A549 (cell line): ENCODE data around the gene SAPCD2. TPM values are rescaled to one million over a fixed set of nuclear protein-coding genes. Genes with fewer than 3 reads are reported as not detected.

Experiments
- ATAC-seq, 2 experiments: fragments of 200-7000 bp in 1 of 2; fragments of >200 bp in 1 of 2; cut with Nextera tagmentation in 1 of 2; cut with Tn5 transposase in 1 of 2; 3 replicates each; pipeline versions ENCODE4 v1.8.0 to v1.9.1; 2018 to 2020; ENCODE audit warnings: mild to moderate bottlenecking in 1 of 2, moderate library complexity in 1 of 2
- CTCF ChIA-PET: fragments of 300-600 bp; sonication (Branson Sonifier 250); formaldehyde crosslinking; extraction: SDS; loops from one replicate; lab custom pipeline; 2021; ENCODE audit warnings: antibody characterized with exemption, inconsistent platforms; lab: Yijun Ruan, JAX
- POLR2A ChIA-PET: fragments of 350-600 bp; formaldehyde crosslinking; extraction: SDS; loops from one replicate; lab custom pipeline; 2021; ENCODE audit warnings: antibody characterized with exemption, inconsistent platforms; lab: Yijun Ruan, JAX
- DNase-seq, 2 experiments: peaks; one replicate each; pipeline versions ENCODE4 v3.0.0 to v3.0.0-alpha.2; 2011 to 2016; ENCODE audit warnings: low read depth in 1 of 2, low spot score in 1 of 2
- FAIRE-seq: peaks from 2 replicates; lab custom pipeline; 2011; peaks lifted over from hg19 to GRCh38; lab: Jason Lieb, UNC
- H3K27ac ChIP-seq, 2 experiments: fragments of >200 bp; sonication (Bioruptor Twin); formaldehyde crosslinking; 3 replicates each; pipeline ENCODE4 v1.5.1; 2016 to 2017
- H3K4me1 ChIP-seq: fragments of >200 bp; sonication (Bioruptor Twin); formaldehyde crosslinking; 3 replicates; pipeline ENCODE4 v1.6.1; 2016
- H3K4me2 ChIP-seq: fragments of >200 bp; sonication (Bioruptor Twin); formaldehyde crosslinking; 3 replicates; pipeline ENCODE4 v1.6.1; 2016
- H3K4me3 ChIP-seq: fragments of >200 bp; sonication (Bioruptor Twin); formaldehyde crosslinking; 3 replicates; pipeline ENCODE4 v1.5.1; 2016
- H3K9me3 ChIP-seq: fragments of >200 bp; sonication (Bioruptor Twin); formaldehyde crosslinking; 3 replicates; pipeline ENCODE4 v1.6.1; 2016
- BCL3 ChIP-seq: fragments of >200 bp; sonication (Bioruptor Twin); formaldehyde crosslinking; IDR thresholded peaks from 3 replicates; pipeline ENCODE4 v1.6.1; 2016
- BHLHE40 ChIP-seq: IDR thresholded peaks from 2 replicates; pipeline ENCODE4 v1.6.1; 2012; ENCODE audit warnings: low read depth, low read length, inconsistent platforms
- CBX8 ChIP-seq: fragments of 200-600 bp; sonication (generic); IDR thresholded peaks from 2 replicates; pipeline ENCODE4 v1.6.1; 2016
- CEBPB ChIP-seq, 2 experiments: fragments of >200 bp in 1 of 2; sonication (Bioruptor Twin) in 1 of 2; formaldehyde crosslinking in 1 of 2; IDR thresholded peaks; 2 replicates each; pipeline ENCODE4 v1.6.1; 2012 to 2016
- CHD2 ChIP-seq: fragments of 150-350 bp; IDR thresholded peaks from 2 replicates; pipeline ENCODE4 v1.6.1; 2014; ENCODE audit warnings: low read length; ENCODE audit not compliant: partially characterized antibody
- CHD4 ChIP-seq: fragments of 200-600 bp; sonication (generic); IDR thresholded peaks from 2 replicates; pipeline ENCODE4 v1.6.1; 2016; ENCODE audit warnings: antibody characterized with exemption, mild to moderate bottlenecking, borderline replicate concordance
- CTCF ChIP-seq: fragments of >200 bp; sonication (Bioruptor Twin); formaldehyde crosslinking; IDR thresholded peaks from 3 replicates; pipeline ENCODE4 v1.5.1; 2016
- EHMT2 ChIP-seq: fragments of 200-600 bp; sonication (generic); IDR thresholded peaks from 2 replicates; pipeline ENCODE4 v1.6.1; 2016; ENCODE audit warnings: antibody characterized with exemption, low read depth, mild to moderate bottlenecking, moderate library complexity
- ELK1 ChIP-seq: fragments of 150-350 bp; IDR thresholded peaks from 2 replicates; pipeline ENCODE4 v1.6.1; 2014; ENCODE audit warnings: low read depth, mild to moderate bottlenecking, low read length
- FOSL2 ChIP-seq, 2 experiments: fragments of 450-650 bp in 1 of 2; fragments of >200 bp in 1 of 2; sonication (Bioruptor Twin) in 1 of 2; formaldehyde crosslinking; IDR thresholded peaks; 2 replicates each; pipeline versions ENCODE4 v1.5.0 to v1.6.1; 2016 to 2020; ENCODE audit warnings: mild to moderate bottlenecking in 1 of 2, moderate library complexity in 1 of 2
- GATA3 ChIP-seq: IDR thresholded peaks from 2 replicates; pipeline ENCODE4 v1.6.1; 2012; ENCODE audit warnings: borderline replicate concordance
- HMGXB4 ChIP-seq: fragments of 250-450 bp; sonication (Bioruptor Pico); IDR thresholded peaks from 2 replicates; pipeline ENCODE4 v1.5.0; 2021; ENCODE audit warnings: mild to moderate bottlenecking, moderate library complexity, borderline replicate concordance
- HOXB13 ChIP-seq: fragments of 250-450 bp; sonication (Bioruptor Pico); IDR thresholded peaks from 2 replicates; pipeline ENCODE4 v1.5.0; 2020; ENCODE audit warnings: low read depth, mild to moderate bottlenecking, moderate library complexity
- JUN ChIP-seq, 2 experiments: fragments of >200 bp; sonication (Bioruptor Twin); formaldehyde crosslinking; IDR thresholded peaks; 2 replicates in 1 of 2; 3 replicates in 1 of 2; pipeline ENCODE4 v1.6.1; 2016 to 2017
- JUNB ChIP-seq: fragments of >200 bp; sonication (Bioruptor Twin); formaldehyde crosslinking; IDR thresholded peaks from 2 replicates; pipeline ENCODE4 v1.6.1; 2016
- KDM1A ChIP-seq: fragments of 200-600 bp; sonication (generic); IDR thresholded peaks from 2 replicates; pipeline ENCODE4 v1.6.1; 2016; ENCODE audit warnings: low read depth, mild to moderate bottlenecking
- KDM5A ChIP-seq: fragments of 200-600 bp; sonication (generic); IDR thresholded peaks from 2 replicates; pipeline ENCODE4 v1.6.1; 2016; ENCODE audit warnings: antibody characterized with exemption, mild to moderate bottlenecking
- MAFK ChIP-seq: fragments of 450-650 bp; IDR thresholded peaks from 2 replicates; pipeline ENCODE4 v1.6.1; 2014; ENCODE audit not compliant: partially characterized antibody
- MAX ChIP-seq: IDR thresholded peaks from 2 replicates; pipeline ENCODE4 v1.6.1; 2012
- MAZ ChIP-seq: fragments of 150-350 bp; IDR thresholded peaks from 2 replicates; pipeline ENCODE4 v1.6.1; 2014; ENCODE audit warnings: antibody characterized with exemption, low read depth, low read length, borderline replicate concordance
- MYC ChIP-seq: IDR thresholded peaks from 2 replicates; pipeline ENCODE4 v1.6.1; 2012; ENCODE audit warnings: mild to moderate bottlenecking, inconsistent platforms, low read length, improper control_type of control experiment, borderline replicate concordance
- NFE2L2 ChIP-seq: fragments of 150-350 bp; conservative IDR thresholded peaks from 2 replicates; pipeline ENCODE4 v1.6.1; 2014; ENCODE audit warnings: low read length
- NPAS2 ChIP-seq: fragments of 250-450 bp; sonication (Bioruptor Pico); IDR thresholded peaks from 2 replicates; pipeline ENCODE4 v1.8.0; 2022; ENCODE audit warnings: mild to moderate bottlenecking, moderate library complexity, borderline replicate concordance
- PHF8 ChIP-seq: fragments of 200-600 bp; sonication (generic); IDR thresholded peaks from 2 replicates; pipeline ENCODE4 v1.6.1; 2016; ENCODE audit warnings: low read depth, mild to moderate bottlenecking, antibody characterized with exemption, moderate library complexity, borderline replicate concordance
- POLR2AphosphoS2 ChIP-seq: conservative IDR thresholded peaks from 2 replicates; pipeline ENCODE4 v1.6.1; 2012; ENCODE audit warnings: low read length, improper control_type of control experiment, inconsistent platforms
- REST ChIP-seq: fragments of 200-600 bp; sonication (generic); IDR thresholded peaks from 2 replicates; pipeline ENCODE4 v1.6.1; 2016; ENCODE audit warnings: antibody characterized with exemption, mild to moderate bottlenecking, moderate library complexity
- USF2 ChIP-seq: fragments of 450-650 bp; IDR thresholded peaks from 2 replicates; pipeline ENCODE4 v1.6.1; 2014; ENCODE audit warnings: antibody characterized with exemption
- WGBS: methylation state at CpG from one replicate; pipeline ENCODE4 v1.1.6; 2017; ENCODE audit errors: missing lambda C conversion rate; 5-methylcytosine and 5-hydroxymethylcytosine counted together
- polyA plus RNA-seq, 4 experiments: library from polyadenylated mRNA; depleted of rRNA in 3 of 4; stranded (reverse); fragments of >200 nt; fragmentation: RNase III in 1 of 4; extraction: RNeasy Plus Mini Kit Qiagen cat#74134 plus additional on column Dnase treatment in 1 of 4; gene quantifications; 2 replicates in 3 of 4; 3 replicates in 1 of 4; pipeline ENCODE4 v1.2.3, GENCODE V29; 2011 to 2017

Gene SAPCD2
- polyA plus RNA-seq, 2 of the 4 experiments (the other 2 are of a cell fraction), result 6.9 to 14.6 TPM

- no peak for ATAC-seq
- Histone ChIP-seq H3K9me3 (no peaks in the 10 kb centered on the region), H3K4me1 (peaks cover 15% of the 10 kb centered on the region), H3K4me2 (no peak overlapping the region), H3K27ac (no peak overlapping the region), H3K4me3 (no peak overlapping the region)
- no peak for DNase-seq
- no peak for FAIRE-seq
- POLR2A ChIA-PET, result no interaction called here
- TF ChIP-seq KDM5A (no peak), CBX8 (no peak), ELK1 (no peak), MAZ (no peak), MYC (no peak), REST (no peak), POLR2AphosphoS2 (no peak), CEBPB (IDR thresholded peaks at IDR 0.05) (no peak), BHLHE40 (no peak), JUNB (no peak), MAFK (no peak), BCL3 (no peak), GATA3 (no peak), NPAS2 (no peak)
- 60% methylated on average over 13 of the region's 16 CpGs for WGBS
- CTCF ChIA-PET, result interaction anchor here (4.4 to 20.4 kb wide), 4 partner anchors 13 to 92 kb away, joined by 48 to 282 read pairs (median 188); partner anchors contain the start of genes ABCA2, C8G, FBXW5 and LCN12
These were observed 29.2 kb downstream of the SAPCD2 start for GRCh38 chr9:137041124-137041523.

- ChIA-PET CTCF (interaction anchor here (8.2 to 20.4 kb wide), 3 partner anchors 17 to 92 kb away, joined by 169 to 282 read pairs (median 207); partner anchors contain the start of genes ABCA2, C8G, FBXW5 and LCN12), POLR2A (no interaction called here)
- 85% methylated on average over 14 of the region's 23 CpGs for WGBS
- TF ChIP-seq NFE2L2 (no peak), MAFK (no peak), CTCF (no peak), CHD2 (no peak), KDM1A (no peak), EHMT2 (no peak), PHF8 (no peak), BHLHE40 (no peak), JUN (IDR thresholded peaks at IDR 0.05) (no peak), USF2 (no peak), MAZ (no peak), MAX (no peak), HMGXB4 (CRISPR knock-in tag) (no peak), HOXB13 (CRISPR knock-in tag) (no peak), CHD4 (no peak), FOSL2 (IDR thresholded peaks at IDR 0.05) (no peak), FOSL2 (CRISPR knock-in tag; IDR thresholded peaks at IDR 0.05) (no peak)
These were observed 29.8 kb downstream of the SAPCD2 start for GRCh38 chr9:137040568-137040967.

More at GRCh38 chr9:137040568-137040967, 29.8 kb downstream of the SAPCD2 start:
- Histone ChIP-seq H3K4me2 (no peak overlapping the region), H3K27ac (no peak overlapping the region), H3K4me1 (peaks cover 16% of the 10 kb centered on the region), H3K9me3 (no peaks in the 10 kb centered on the region), H3K4me3 (no peak overlapping the region)
- FAIRE-seq, result no peak
- no peak for DNase-seq
- no peak; a peak in 1 of 6 replicates for ATAC-seq
